ENCODE data around the gene OGA. TPM values are rescaled to one million over a fixed set of nuclear protein-coding genes. Genes with fewer than 3 reads are reported as not detected.

The OGA gene
- total RNA-seq, 1 experiment from 2014 or later: 132 TPM

DNA sequence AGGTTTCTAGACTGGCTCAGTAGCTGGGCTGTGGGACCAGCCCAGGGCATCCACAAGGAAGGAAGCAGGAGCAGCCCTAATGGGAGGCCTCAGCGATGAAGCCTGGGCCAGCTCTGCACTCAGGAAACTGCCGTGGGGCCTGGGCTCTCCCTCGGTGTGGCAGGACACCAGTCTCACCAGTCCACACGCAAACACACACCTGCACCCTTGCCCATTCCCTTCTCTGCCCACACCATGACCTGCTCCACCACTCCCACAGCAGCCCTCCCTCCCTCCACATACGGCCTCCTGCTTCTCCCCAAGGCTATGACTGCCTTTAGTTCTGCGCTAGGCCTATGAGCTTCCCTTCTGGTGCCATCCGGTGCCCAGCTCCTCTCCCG is 49.5 kb downstream of the OGA start:
- Histone ChIP-seq H3K4me3 (no peak overlapping the region), H3K27ac (peak overlapping the region; percentile 100), H3K9me3 (replicated peaks) (no peaks in the 10 kb centered on the region), H3K36me3 (peaks cover 34% of the 10 kb centered on the region), H3K4me1 (peaks cover 58% of the 10 kb centered on the region), H3K27me3 (no peaks in the 10 kb centered on the region)
- peak in 1 of 2 experiments; percentile 23 for DNase-seq

DNA sequence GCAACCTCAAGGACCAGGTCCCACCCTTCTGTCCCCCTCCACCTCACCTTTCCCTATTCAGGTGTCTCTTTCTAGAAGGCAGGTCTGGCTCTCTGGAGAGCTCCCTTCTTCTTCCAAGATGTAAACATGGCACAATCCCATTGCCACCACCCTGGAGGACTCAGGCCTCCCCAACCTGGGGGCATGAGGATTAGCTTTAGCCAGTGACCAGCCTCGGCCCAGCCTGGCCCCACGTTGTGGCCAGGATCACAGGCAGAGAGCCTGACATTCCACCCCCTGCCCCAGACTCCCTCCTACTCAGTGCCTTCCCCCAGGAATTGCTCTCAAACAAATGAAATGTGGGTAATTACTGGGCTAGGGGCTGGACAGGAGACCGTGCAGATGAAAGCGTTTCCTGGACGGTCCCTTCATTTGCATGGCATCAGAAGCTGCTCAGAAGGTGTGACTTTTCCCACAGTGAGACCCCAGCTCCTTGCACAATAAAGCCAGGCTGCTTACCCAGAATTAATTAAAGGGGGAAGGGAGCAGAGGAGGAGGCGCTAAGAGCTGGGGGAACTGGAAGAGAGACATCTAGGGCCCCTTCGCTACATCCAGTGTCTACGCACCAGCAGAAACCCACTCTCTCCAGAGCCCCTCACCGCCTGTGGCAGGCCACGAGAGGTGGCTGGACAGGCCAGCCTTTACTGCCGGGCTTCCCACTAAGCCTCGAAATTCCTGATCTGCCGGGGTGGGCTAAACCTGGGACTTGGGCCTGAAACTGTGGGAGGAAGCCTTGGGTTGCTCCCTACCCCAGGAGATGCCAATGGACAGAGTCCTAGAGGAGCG is 50.1 kb downstream of the OGA start:
- Histone ChIP-seq H3K27ac (no peak overlapping the region), H3K36me3 (peaks cover 28% of the 10 kb centered on the region), H3K4me1 (peaks cover 52% of the 10 kb centered on the region), H3K4me3 (no peak overlapping the region), H3K9me3 (replicated peaks) (no peaks in the 10 kb centered on the region), H3K27me3 (no peaks in the 10 kb centered on the region)
- DNase-seq: peak; percentile 7 to 27

DNA sequence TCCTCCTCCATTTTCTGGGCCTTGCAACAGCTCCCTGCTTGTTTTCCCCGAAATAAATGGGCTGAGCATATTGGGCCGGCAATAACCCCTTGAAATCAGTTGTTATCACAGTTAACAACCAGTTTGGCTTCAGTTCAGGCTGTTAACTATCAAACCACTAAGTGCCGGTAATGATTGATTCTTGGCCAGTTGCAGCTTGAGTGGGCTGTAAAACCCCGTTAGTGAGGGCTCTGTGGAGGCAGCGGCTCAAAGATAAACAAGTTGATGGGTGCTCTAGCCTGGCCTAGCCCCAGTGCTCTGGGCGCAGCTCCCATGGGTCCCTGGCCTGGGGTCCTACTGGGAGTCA is 50.7 kb downstream of the OGA start:
- Histone ChIP-seq H3K4me1 (peaks cover 46% of the 10 kb centered on the region), H3K27ac (no peak overlapping the region), H3K4me3 (no peak overlapping the region), H3K36me3 (peaks cover 28% of the 10 kb centered on the region), H3K9me3 (replicated peaks) (no peaks in the 10 kb centered on the region), H3K27me3 (no peaks in the 10 kb centered on the region)
- no peak for DNase-seq

DNA sequence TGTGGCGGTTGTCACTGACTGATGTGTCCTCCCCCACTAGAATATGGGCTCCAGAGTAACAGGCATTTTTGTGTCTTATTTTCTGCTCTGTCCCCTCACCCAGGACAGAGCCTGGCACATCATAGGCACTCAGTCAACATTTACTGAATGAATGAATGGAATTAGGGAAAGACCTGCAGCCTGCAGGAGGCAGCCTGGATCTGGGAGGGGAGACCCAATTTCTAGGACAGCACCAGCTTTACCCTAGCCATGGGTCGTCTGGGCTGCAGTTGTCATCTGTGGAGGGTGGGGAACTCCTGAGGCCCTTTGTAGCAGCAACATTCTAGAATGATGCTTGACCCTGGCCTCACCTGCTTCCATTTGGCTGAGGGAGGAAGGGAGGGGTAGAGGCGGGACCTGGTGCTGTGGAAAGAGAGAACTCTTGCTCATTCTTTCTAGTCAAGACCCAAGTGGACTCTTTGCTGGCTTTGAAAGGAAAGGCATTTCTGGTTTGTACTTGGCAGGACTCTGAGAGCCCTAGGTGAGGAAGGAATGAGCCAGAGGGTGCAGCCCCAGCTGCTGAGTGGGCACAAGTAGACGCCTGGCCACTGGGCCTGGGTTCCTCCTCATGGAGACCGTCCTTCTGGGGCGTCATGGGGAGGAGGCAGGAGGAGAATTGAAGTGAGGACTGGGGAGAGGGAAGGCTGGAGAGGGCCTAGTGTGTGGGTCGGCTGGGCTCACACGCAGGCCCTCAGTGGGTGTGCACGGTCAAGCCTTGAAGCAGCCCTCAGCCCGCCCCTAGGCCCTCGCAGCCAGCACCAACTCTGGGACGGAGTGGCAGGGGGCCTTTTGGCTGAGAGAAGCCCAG is 51.3 kb downstream of the OGA start:
- Histone ChIP-seq H3K27me3 (no peaks in the 10 kb centered on the region), H3K36me3 (peaks cover 22% of the 10 kb centered on the region), H3K27ac (no peak overlapping the region), H3K9me3 (replicated peaks) (no peaks in the 10 kb centered on the region), H3K4me1 (peaks cover 40% of the 10 kb centered on the region), H3K4me3 (no peak overlapping the region)
- DNase-seq: peak in 1 of 2 experiments; percentile 24

DNA sequence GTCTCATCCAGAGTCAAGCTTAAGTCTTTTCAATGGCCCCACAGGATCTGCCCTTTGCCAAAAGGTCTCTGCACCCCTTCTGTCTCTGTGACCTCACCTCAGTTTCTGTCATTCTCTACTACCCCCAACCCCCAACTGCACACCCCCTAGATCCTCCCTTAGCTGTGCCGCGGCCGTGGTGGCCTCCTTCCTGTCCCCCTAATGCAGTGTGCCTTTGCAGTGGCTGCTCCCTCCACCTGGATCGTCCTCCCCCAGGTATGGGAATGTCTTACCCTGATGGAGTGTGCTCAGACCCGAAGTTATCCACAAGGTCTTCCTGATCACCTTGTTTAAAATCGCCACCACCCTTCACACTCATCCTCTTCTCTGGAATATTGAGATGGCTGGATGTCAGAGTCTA is 51.9 kb downstream of the OGA start:
- Histone ChIP-seq H3K4me3 (no peak overlapping the region), H3K36me3 (peaks cover 17% of the 10 kb centered on the region), H3K27ac (no peak overlapping the region), H3K9me3 (replicated peaks) (no peaks in the 10 kb centered on the region), H3K4me1 (peaks cover 35% of the 10 kb centered on the region), H3K27me3 (no peaks in the 10 kb centered on the region)
- no peak for DNase-seq

DNA sequence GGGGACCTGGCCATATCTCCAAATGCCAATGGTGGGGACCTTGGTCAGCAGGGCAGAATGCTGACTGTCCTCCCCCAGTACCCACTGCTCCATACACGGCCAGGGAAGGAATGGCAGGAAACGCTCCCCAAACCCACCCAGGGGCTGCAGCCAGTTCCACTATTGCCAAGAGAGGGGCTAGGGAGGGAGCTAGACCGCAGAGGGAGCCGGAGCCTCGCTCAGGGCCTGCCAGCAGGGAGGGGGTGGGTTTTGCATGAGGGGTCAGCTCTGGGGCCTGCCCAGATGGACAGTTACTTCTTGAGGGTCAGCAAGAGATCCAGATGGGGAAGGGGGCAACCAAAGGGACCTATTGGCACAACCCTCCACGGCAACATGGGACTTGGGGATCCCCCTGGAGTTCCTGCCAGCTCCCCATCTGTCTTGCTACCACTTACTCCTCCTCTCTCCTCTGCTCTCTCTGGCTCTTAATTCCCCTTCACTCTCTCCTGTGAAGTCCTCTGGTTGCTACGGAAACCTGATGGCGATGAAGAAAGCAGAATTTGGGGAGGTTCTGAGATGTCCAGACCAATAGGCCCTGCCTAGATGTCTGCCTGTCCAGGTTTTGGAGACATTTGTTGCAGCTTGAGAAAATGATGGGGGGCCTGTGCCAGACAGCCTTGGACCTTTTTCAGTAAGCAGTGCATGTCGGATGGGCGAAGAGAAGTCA is 55.0 kb downstream of the OGA start:
- Histone ChIP-seq H3K9me3 (replicated peaks) (no peaks in the 10 kb centered on the region), H3K27ac (no peak overlapping the region), H3K27me3 (no peaks in the 10 kb centered on the region), H3K36me3 (no peaks in the 10 kb centered on the region), H3K4me3 (no peak overlapping the region), H3K4me1 (peaks cover 33% of the 10 kb centered on the region)
- DNase-seq: no peak

DNA sequence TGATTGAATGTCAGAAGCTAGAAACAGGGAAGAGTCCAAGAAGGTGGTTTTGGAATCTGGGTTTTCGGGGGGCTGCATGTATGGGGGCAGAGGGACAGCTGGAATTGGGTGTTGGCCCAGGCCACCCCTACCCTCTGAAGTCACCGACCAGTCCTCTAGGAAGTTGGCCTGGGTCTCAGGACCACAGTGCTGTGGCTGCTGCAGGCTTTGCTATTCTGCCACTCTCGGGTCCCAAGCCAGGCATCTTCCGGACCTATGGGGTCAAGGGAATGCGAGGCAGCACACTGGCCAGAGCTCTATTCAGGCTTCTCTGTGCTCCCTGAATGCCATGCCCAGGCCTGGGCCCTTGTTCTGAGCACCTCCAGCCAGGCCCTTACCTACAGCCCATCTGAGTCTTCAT is 55.5 kb downstream of the OGA start:
- H3K27me3 ChIP-seq: no peaks in the 10 kb centered on the region
- peaks cover 29% of the 10 kb centered on the region for H3K4me1 ChIP-seq
- H3K36me3 ChIP-seq: no peaks in the 10 kb centered on the region
- DNase-seq: no peak
- H3K9me3 ChIP-seq (replicated peaks): no peaks in the 10 kb centered on the region
- H3K4me3 ChIP-seq: no peak overlapping the region
- H3K27ac ChIP-seq: no peak overlapping the region

DNA sequence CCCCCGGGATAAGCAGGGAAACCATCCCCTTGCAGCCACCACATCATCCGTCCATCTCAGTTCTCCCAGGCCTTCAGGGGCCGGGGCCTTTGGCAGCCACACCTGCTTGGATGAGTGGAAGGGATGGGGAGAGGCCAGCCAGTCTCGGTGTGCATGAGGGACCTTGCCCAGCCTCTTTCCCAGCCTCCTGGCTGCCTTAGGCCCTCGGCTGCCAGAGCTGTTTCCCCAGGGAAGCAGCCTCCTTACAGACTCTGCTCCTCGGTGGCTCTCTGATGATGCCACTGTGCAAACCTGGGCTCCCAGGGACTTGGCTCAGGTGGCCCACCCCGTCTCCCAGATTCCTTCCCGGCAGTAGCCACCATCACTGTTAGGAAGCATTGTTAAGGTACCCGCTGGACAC is 57.0 kb downstream of the OGA start:
- Histone ChIP-seq H3K9me3 (replicated peaks) (no peaks in the 10 kb centered on the region), H3K36me3 (no peaks in the 10 kb centered on the region), H3K4me1 (peaks cover 29% of the 10 kb centered on the region), H3K4me3 (no peak overlapping the region), H3K27me3 (no peaks in the 10 kb centered on the region), H3K27ac (no peak overlapping the region)
- DNase-seq: no peak

DNA sequence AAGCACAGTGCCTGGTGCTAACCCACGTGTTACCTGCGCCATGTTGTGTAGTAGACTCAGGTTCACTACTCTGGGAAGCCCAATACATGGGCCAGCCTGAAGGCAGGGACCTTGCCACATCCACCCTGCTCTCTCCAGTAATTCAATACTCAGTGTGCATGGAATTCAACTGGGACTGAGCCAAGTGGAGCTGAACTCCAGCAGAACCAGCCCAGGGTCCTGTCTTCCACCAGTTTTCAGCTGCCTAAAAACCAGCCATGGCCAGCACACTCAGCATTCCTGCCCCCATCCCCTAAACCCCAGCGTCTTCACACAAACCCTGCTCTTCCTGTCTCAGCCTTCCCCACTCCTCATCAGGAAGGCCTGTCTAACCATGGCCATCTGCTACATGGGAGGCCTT is 57.7 kb downstream of the OGA start:
- Histone ChIP-seq H3K27me3 (no peaks in the 10 kb centered on the region), H3K27ac (peak overlapping the region; percentile 8; the same call in 1 of the 2 replicates), H3K4me1 (peaks cover 29% of the 10 kb centered on the region), H3K4me3 (no peak overlapping the region), H3K9me3 (replicated peaks) (no peaks in the 10 kb centered on the region), H3K36me3 (no peaks in the 10 kb centered on the region)
- peak in 1 of 2 experiments; percentile 65 for DNase-seq

DNA sequence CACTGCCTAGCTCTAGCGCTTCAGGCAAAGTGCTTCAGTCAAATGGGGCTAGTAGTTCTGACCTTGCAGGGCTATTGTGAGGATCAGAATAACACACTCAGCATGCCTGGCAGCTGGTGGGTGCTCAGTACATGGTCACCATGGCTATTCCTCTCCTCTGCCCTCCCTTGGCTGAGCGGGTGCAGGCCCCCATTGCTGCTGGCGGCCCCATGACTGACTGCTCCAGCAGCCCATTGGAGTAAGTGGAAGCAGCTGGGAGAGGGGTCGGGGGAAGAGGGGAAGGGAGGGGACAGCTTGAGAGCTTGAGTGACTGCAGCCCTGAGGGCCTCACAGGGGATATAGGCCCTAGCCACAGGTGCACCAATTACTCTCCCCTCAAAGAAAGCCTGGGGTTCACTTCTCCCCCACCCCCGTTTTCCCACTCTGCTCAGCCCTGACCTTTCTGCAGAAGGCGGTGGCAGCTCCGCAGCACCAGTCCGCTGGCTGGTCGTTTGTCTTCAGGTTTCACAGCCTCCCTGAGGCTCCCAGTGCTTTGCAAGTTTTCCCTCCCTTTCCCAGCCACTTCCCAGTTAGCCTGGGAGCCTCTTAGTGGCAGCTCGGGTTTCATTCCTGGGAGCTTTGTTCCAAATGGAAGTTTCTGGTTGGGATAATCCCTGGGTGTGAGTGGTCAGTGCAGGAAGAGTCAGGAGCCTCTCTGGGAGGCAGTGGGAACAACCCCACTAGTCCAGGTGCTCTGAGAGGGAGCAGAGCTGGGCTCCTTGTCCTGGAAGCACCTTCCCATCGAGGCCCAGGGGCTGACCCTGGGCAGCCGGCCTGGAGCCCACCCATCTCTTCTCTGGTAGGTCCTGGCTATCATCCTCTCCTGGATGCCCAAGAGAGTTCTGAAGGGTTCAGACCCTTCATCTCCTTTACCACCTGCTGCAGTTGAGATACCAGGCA is 58.7 kb downstream of the OGA start:
- Histone ChIP-seq H3K4me3 (peak overlapping the region; percentile 6; the same call in 1 of the 2 replicates), H3K9me3 (replicated peaks) (no peaks in the 10 kb centered on the region), H3K4me1 (peaks cover 29% of the 10 kb centered on the region), H3K36me3 (no peaks in the 10 kb centered on the region), H3K27ac (peak overlapping the region; percentile 33), H3K27me3 (no peaks in the 10 kb centered on the region)
- peak; percentile 80 to 94 for DNase-seq

DNA sequence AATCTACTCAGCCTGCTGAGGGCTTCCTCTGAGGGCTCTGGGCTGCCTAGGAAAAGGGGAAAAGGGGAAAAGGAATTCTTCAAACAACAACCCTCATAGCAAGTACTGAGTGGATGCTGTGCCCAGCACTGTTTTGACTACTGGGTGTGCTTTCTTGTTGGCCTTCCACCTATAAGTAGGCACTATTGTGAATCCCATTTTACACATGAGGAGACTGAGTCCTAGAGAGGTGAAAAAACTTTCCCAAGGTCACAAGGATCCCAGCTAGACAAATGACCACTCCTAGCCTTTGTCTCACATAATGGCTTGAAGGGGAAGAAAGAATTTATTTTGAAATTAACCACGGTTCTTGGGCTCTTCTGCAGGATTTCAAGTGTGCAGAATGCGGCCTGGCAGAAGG is 59.4 kb downstream of the OGA start:
- peak overlapping the region; percentile 33; the same call in 1 of the 2 replicates for H3K27ac ChIP-seq
- H3K4me3 ChIP-seq: no peak overlapping the region
- H3K9me3 ChIP-seq (replicated peaks): no peaks in the 10 kb centered on the region
- DNase-seq: no peak
- H3K27me3 ChIP-seq: no peaks in the 10 kb centered on the region
- peaks cover 29% of the 10 kb centered on the region for H3K4me1 ChIP-seq
- H3K36me3 ChIP-seq: no peaks in the 10 kb centered on the region

DNA sequence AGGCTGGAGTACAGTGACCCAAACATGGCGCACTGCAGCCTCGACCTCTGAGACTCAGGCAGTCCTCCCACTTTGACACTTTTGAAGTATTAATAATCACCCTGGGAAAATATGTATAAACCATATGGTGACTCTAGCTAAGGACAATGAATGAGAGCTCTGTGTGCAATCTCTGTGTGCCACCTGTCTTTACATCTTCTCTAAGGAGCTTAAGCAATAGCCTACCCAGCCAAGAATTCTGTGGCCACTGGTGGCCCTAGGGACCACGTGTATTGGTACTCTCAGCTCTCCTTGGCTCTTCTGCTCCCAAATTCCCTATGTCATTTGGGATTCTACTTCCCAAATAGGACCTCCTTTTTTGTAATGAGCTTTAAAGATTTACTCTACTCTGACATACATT is 66.0 kb downstream of the OGA start:
- H3K9me3 ChIP-seq (replicated peaks): no peaks in the 10 kb centered on the region
- peaks cover 33% of the 10 kb centered on the region for H3K4me1 ChIP-seq
- no peaks in the 10 kb centered on the region for H3K36me3 ChIP-seq
- no peak overlapping the region for H3K27ac ChIP-seq
- peak; percentile 58 to 86 for DNase-seq
- H3K4me3 ChIP-seq: no peak overlapping the region
- no peaks in the 10 kb centered on the region for H3K27me3 ChIP-seq

DNA sequence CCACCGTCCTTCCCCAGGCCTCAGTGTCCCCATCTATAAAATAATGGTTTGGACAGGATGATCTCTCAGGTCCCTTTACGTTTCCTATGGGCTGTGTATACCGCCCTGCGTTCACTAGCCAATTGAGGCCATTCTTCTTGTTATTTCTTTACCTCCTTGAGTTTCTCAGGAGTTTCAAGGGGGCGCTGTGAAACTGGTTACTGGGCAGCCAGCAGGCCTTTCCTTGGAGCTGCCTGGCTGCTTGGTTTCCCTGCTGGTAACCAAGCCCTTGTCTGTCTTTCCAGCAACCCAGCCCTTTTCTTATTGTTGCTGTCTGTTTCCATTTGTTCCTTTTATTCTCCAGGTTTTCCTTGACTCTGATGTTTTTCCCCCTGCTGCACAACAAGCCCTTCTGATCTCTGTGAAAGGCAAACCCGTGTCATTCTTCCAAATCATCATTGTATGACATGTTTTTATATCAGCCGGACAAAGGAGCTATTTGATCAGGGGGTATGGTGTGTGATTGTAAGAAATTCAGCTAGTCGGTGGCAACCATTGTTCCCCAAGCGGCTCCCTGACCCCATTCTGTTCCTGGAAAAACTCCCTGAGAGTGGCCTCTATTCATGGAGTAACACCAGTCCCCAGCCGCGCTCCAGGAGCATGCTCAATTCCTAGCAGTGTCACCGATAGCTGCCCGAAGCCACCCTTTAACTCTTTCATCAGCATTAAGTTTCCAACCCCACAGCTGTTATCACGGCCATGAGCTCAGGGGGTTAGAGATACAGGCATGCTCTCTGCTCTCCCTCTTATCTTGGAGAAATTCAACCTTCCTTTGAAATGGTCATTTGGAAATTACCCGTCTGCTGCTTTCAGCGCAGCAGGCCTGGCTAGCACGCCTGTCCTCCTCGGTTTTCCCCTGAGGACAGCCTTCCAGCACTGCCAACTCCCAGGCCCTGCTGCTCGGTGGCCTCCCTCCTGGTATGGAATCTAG is 68.9 kb downstream of the OGA start:
- Histone ChIP-seq H3K4me3 (no peak overlapping the region), H3K27me3 (no peaks in the 10 kb centered on the region), H3K4me1 (peaks cover 45% of the 10 kb centered on the region), H3K36me3 (no peaks in the 10 kb centered on the region), H3K9me3 (replicated peaks) (no peaks in the 10 kb centered on the region), H3K27ac (peak overlapping the region; percentile 62)
- DNase-seq: peak; percentile 80 to 91

All from SJCRH30 (cell line).